IPS DF 4.7 (cell line): ENCODE data around the gene CASZ1.

ENCODE experiments used
- DNase-seq: peaks from one replicate; pipeline ENCODE4 v3.0.0-alpha.2; 2013; ENCODE audit warnings: low spot score; ENCODE audit errors: extremely low read depth

Gene CASZ1

GRCh38 chr1:10751561-10752085 is 44.8 kb downstream of the CASZ1 start:
- no peak for DNase-seq

- DNase-seq, result no peak
Measured at GRCh38 chr1:10751160-10751559, 45.3 kb downstream of the CASZ1 start.

- DNase-seq, result no peak
Measured at GRCh38 chr1:10745886-10746455, 50.5 kb downstream of the CASZ1 start.

- DNase-seq, result no peak
Measured at GRCh38 chr1:10745383-10745782, 51.1 kb downstream of the CASZ1 start.

GRCh38 chr1:10744654-10745238 is 51.7 kb downstream of the CASZ1 start:
- no peak for DNase-seq

- DNase-seq, result no peak
Measured at GRCh38 chr1:10744029-10744428, 52.4 kb downstream of the CASZ1 start.

GRCh38 chr1:10741696-10742095 is 54.8 kb downstream of the CASZ1 start:
- no peak for DNase-seq

GRCh38 chr1:10740123-10740522 is 56.3 kb downstream of the CASZ1 start:
- no peak for DNase-seq

- DNase-seq, result no peak
Measured at GRCh38 chr1:10739589-10739988, 56.9 kb downstream of the CASZ1 start.

- DNase-seq, result no peak
Measured at GRCh38 chr1:10738061-10739058, 58.1 kb downstream of the CASZ1 start.

GRCh38 chr1:10737651-10738050 is 58.8 kb downstream of the CASZ1 start:
- DNase-seq, result no peak

- no peak for DNase-seq
Measured at GRCh38 chr1:10736634-10737586, 59.5 kb downstream of the CASZ1 start.

GRCh38 chr1:10735563-10736305 is 60.7 kb downstream of the CASZ1 start:
- no peak for DNase-seq

GRCh38 chr1:10734962-10735544 is 61.4 kb downstream of the CASZ1 start:
- no peak for DNase-seq

- DNase-seq, result no peak
Measured at GRCh38 chr1:10734375-10734774, 62.1 kb downstream of the CASZ1 start.

GRCh38 chr1:10733474-10734366 is 62.7 kb downstream of the CASZ1 start:
- no peak for DNase-seq

GRCh38 chr1:10730985-10731384 is 65.5 kb downstream of the CASZ1 start:
- DNase-seq, result no peak

GRCh38 chr1:10728595-10729410 is 67.6 kb downstream of the CASZ1 start:
- no peak for DNase-seq
